GM18507 (cell line): Measurements from ENCODE around the gene HNF1A.

Experiments used
- DNase-seq: peaks from one replicate; pipeline ENCODE4 v3.0.0; 2011; ENCODE audit warnings: low read depth; ENCODE audit not compliant: insufficient read length; ENCODE audit errors: extremely low spot score
- FAIRE-seq: peaks from 2 replicates; lab custom pipeline; 2011; peaks lifted over from hg19 to GRCh38; lab: Jason Lieb, UNC

HNF1A gene

GRCh38 chr12:121001841-121002483, 23.6 kb downstream of the HNF1A start:
- no peak for FAIRE-seq
- DNase-seq = no peak

DNA sequence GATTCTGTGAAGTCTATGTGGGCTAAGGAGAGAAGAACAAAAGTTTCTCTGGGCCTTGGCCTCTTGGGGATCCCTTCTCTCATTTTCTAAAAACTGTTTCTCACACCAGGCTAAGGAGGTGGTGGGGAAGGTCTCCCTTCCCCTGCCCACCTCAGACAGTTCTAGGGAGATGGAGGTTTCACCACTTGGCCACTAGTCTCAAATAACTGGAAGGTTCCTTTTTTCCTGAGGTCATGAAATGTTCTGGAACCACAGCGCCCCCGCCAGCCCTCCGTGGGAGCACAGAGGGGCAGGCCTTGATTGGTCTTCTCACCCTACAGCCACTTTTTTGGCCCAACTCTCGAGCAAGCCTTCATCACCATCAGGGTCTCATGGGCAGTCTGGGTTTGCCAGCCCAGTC, 25.3 kb downstream of the HNF1A start:
- FAIRE-seq (no peak), DNase-seq (no peak)

GRCh38 chr12:121004253-121004815, 26.0 kb downstream of the HNF1A start:
- FAIRE-seq (no peak), DNase-seq (no peak)

- FAIRE-seq = peak; percentile 79
These were observed 27.0 kb downstream of the HNF1A start for GRCh38 chr12:121005346-121005815.

GRCh38 chr12:121008347-121009098, 30.2 kb downstream of the HNF1A start:
- no peak for FAIRE-seq
- no peak for DNase-seq

More at GRCh38 chr12:121005346-121005815, 27.0 kb downstream of the HNF1A start:
- DNase-seq = no peak

DNA sequence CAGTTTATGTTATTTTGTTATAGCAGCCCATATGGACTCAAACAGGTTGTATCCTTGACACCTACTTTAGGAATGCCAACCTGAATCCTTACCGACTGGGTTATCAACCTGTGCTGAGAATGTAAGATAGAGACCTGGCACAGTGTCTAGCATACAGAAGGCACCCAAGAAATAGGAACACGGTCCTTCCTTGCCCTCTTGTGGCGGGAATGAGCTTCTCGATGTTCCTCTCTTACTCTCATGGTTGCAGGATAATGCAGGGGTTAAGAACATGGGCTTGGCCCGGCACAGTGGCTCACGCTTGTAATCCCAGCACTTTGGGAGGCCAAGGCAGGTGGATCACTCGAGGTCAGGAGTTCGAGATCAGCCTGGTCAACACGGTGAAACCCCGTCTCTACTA, 31.4 kb downstream of the HNF1A start:
- DNase-seq = no peak
- no peak for FAIRE-seq

DNA sequence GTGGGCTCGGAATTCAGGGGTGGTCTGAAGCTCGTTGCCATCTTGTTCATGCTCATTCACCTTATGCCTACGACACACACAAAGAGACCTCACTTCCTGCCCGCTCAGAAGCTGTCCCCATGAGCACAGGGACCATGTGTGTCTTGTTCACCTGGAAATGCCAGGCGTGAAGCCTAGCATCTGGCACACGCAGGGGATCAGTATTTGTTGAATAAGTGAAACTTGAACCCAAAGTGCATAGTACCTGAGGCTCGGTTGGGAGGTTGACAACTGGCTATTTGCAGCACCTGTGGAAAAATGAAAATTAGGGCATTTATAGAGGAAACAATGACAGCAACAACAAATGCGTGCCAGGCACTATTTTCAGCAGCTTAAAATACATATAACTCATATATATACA, 32.5 kb downstream of the HNF1A start:
- FAIRE-seq (no peak), DNase-seq (no peak)

DNA sequence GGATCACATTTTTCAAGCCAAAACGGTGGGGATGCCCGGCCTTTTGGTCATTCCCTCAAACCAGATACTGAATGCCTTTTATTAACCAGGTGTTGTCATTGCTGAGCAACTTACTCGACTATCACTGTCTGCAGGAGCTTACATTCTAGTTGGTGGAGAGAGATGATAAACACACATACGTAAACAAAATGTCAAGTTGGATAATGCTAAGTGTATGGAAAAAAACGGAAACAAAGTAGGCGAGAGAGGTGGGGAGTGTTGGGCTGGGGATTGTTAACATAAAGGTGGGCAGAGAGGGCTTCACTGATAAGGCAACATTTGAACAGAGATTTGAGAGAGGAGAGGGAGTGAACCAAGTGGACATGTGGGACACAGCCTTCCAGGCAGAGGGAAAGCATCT, 33.5 kb downstream of the HNF1A start:
- DNase-seq = no peak
- FAIRE-seq = no peak

GRCh38 chr12:121013715-121014114, 35.4 kb downstream of the HNF1A start:
- DNase-seq = no peak
- no peak for FAIRE-seq

- peak; percentile 86 for DNase-seq
- peak; percentile 97 for FAIRE-seq
These were observed 37.8 kb downstream of the HNF1A start, which contains the start of gene C12orf43 for GRCh38 chr12:121015825-121016766. C12orf43 (minus strand) TSS chr12:121016487; CDS start chr12:121016474, 13 bp downstream.

DNA sequence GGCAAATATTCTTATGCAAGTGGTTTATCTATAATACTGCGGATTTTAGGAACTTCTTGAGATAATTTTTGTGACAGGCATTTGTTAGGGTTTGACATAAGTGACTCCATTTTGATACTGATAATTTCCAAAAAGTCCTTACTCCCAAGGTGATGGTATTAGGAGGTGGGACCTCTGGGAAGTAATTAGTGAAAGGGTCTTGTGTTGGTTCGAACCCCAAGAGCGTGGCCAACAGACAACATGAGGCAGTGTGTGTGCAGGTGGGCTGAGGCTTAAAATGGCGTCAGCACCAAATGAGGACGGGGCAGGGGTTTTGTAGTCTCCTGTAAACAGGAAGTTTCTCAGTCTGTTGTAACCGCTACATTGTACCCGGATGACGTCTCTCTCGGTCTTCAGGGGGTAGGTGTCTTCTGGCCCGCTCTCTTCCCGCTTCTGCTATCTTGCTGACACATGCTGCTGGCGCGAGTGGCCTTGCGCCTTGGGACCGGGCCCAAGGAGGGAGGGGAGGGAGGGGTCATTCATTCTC, 39.7 kb downstream of the HNF1A start:
- no peak for FAIRE-seq

DNA sequence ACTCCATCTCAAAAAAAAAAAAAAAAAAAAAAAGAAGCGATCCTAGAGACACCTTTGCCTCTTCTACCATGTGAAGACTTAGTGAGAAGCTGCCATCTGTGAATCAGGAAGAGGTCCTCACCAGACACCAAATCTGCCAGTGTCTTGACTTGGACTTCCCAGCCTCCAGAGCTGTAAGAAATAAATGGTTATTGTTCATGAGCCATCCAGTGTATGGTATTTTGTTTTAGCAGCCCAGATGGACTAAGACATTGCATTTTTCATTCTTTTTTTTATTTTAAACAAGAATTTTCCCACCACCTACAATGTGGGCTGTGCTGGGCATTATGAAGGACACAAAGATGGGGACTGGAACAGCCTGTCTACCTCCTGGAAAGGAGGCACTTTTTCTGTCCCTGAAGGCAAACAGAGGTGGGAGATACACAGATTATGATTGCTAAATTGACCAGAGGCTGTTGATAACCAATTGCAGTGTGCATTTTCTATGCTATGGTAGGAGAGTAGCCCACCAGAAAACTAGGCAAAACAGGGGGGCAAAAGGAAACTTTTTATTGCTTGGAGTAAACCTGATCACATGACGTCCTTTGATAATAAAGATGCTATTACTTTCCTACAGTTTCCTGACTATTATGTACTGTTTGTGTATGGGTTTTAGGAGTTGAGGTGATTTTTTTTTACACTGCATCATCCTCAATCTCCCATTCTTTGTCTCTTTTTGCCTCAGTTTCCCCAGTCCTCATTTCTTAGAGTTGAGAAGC, 40.7 kb downstream of the HNF1A start:
- no peak for FAIRE-seq

More for the DNA sequence above, 39.7 kb downstream of the HNF1A start:
- no peak for DNase-seq

GRCh38 chr12:121021754-121022153, 43.4 kb downstream of the HNF1A start:
- FAIRE-seq (no peak), DNase-seq (no peak)

More for the DNA sequence above, 40.7 kb downstream of the HNF1A start:
- no peak for DNase-seq

DNA sequence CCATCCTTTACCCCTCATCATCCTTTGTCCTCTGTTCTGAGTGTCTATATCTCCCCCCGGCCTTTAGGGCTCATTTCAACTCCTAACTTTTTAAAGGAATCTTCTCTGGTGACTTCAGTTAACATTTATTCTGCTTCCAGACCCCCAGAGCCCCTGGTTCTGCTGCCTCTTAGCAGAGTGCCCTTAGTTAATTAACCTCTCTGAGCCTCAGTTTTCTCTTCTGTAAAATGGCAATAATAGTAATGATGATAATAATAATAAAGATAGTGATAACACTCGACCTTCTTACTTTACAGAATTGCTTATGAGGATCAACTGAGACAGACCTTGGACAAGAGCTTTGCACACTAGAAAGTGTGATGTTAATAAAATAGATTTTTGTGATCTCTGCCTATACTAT, 44.4 kb downstream of the HNF1A start:
- DNase-seq = no peak
- no peak for FAIRE-seq

DNA sequence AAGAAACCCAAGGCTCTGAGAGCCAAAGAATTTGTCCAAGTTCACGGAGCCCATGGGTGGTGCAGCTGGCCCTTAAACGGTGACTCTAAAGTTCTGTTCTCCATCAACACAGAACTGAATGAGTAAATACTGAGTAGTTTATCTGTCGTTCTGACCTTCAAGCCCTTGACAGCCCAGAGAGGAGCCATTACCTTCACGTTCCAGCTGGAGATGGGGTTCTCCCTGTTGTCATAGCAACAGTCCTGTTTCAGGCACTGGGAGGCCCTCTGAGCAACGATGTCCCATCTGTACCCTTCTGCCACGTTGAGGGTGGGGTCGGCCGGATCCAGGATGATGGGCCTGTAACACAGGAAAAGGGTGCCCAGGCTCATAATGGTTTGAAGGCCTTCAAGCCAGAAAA, 45.5 kb downstream of the HNF1A start:
- FAIRE-seq = no peak
- no peak for DNase-seq

DNA sequence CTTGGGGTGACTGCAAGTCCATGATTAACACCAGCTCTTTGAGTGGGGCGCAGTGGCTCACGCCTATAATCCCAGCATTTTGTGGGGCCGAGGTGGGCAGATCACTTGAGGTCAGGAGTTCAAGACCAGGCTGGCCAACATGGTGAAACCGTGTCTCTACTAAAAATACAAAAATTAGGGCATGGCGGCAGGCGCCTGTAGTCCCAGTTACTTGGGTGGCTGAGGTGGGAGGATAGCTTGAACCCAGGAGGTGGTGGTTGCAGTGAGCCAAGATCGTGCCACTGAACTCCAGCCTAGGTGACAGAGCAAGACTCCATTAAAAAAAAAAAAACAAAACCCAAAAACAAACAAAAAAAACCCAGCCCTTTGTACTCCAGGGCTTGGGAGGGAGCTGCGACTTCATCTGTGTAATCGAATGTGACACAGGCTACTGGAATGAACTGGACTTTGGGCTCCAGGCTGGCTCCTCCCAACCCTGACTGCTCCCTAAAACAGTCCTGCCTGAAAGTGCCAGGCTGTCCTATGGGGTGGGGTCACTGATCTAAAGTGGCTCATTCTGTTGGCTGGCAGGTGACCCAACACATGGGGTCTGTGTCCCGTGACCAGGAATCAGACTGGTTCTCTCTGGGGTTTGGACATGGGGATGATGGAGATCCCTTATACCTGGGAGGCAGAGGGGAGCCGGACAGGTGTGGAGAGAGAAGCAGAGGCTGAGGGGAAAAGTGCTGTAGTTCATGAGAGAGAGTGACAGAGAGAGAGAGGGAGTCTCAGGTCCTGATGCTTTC, 47.3 kb downstream of the HNF1A start:
- FAIRE-seq (no peak), DNase-seq (no peak)

- DNase-seq (no peak), FAIRE-seq (no peak)
These were observed 48.1 kb downstream of the HNF1A start for GRCh38 chr12:121026274-121027045.
